Measurements from ENCODE around the gene NPB.

The NPB gene

GRCh38 chr17:81940538-81941483 is 38.8 kb downstream of the NPB start:
- DNase-seq (ENCODE audit: low read depth in 2 of 2), result no peak

DNA sequence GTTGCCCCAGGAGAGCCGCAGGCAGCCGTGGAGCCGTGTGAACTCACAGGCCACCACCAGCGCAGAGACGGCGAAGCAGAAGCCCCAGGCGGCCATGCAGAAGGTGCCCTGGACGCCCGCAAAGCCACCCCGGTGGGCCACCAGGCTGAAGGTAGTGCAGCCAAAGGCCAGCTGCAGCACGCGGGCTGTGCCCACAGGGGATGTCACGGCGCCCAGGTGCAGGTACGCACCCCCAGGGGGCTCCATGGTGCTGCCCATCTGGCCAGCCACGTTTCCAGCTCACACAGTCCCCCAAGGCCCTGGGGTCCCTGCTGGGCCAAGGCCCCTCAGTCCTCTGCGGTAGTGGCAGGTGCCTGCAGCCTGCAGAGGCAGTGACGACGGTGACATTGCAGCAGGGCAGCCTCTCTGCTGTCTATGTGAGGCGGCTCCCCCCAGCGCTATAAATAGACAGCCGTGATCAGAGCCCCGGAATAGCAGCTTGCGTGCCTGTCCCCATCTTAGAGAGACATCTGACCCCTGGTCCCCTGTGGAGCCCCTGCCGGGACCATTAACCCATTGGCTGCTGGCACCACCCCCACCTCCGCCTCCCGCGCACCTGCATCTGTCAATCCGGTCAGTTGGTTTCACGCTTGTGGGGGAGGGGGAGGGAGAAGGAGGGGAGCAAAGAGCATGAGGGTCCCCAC is 39.6 kb downstream of the NPB start:
- no peak for DNase-seq (ENCODE audit: low read depth in 2 of 2)

DNA sequence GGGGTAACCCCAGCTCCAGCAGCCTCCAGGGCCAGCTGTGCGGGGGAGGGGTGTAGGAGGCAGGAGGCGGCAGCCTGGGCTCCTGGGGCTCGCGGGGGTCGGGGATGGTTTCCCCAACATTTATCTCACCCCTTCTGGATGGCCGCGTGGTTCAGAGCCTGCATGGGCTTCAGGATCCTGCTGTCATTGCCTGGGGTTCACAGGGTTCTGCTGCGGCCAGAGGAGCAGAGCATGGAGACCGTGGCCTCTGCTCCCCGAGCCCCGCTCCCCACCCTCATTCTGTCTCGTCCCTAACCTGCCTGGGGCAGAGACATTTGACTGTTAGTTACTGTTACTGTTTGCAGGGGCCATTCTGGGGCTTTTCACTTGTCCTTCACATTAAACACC is 40.1 kb downstream of the NPB start:
- DNase-seq (ENCODE audit: low read depth in 2 of 2), result no peak

- no peak for DNase-seq (ENCODE audit: low read depth in 2 of 2)
Measured at GRCh38 chr17:81944858-81945257, 42.8 kb downstream of the NPB start.

GRCh38 chr17:81947189-81947588 is 45.2 kb downstream of the NPB start, which contains the start of gene MYADML2:
MYADML2 (minus strand) TSS chr17:81947233; CDS start chr17:81941741, 5,492 bp downstream.
- no peak for DNase-seq (ENCODE audit: low read depth in 2 of 2)

DNA sequence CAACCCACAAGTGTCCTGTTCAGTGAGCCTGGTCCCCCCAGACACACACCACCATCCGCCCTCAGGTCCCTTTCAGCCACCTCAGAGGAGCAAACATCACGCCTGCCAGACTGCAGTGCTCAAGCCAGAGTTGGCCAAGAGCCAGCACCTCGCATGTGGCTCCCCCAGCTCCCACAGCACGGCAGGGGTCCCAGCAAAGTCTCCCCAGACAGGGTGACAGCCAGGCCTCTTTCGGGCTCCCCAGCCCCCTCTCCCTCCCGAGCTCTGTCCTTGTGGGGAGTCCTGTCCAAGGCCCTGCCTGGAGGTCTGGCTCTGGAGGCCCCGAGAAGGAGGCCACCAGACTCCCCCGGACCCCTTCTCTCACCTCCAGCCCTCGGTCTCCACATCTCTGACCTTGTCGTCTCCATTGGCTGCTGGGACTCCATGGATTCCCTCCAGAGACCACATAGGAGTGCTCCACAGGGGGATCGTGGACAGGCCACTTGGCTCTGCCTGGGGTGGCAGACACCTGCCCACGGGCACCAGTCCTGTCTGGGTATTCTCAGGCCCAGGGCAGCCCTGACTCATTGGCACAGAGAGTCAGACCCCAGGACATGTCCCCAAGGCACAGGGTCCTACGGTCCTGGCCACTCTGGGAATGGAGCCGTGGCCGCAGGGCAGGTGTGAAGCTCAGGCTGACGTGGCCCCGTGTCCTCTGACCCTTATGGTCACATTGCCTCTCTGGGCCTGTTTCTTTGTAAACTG is 46.8 kb downstream of the NPB start:
- no peak for DNase-seq (ENCODE audit: low read depth in 2 of 2)

DNA sequence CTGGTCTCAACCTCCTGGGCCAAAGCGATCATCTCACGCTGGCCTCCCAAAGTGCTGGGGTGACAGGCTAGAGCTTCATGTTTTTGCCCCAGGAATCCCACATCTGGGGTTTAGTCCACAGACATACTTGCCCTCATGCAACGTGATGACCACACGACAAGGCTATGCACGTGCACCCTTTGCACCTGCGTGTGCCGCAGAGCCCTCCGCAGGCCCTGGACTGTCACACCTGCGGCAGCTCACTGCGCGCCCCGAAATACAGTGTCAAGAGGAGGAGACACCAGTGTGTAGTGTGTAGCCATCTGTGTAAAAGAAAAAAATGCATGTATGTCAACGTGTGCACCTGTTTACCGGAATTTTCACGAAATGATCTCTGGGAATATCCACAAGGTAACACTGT is 48.5 kb downstream of the NPB start:
- DNase-seq (ENCODE audit: low read depth in 2 of 2), result no peak

- DNase-seq (ENCODE audit: low read depth in 2 of 2), result no peak
Measured at GRCh38 chr17:81951785-81952684, 50.0 kb downstream of the NPB start.

Measured in activated CD8-positive, alpha-beta memory T cell treated with anti-CD3 and anti-CD28 coated beads for 4 hours (primary cell).